Activated CD8-positive, alpha-beta memory T cell treated with anti-CD3 and anti-CD28 coated beads, Interleukin-2, amount 10 ng/mL, durations not matched to agents 7 days and 5 days (primary cell): Measurements from ENCODE around the gene ABCA2. TPM values are rescaled to one million over a fixed set of nuclear protein-coding genes. Genes with fewer than 3 reads are reported as not detected.

ENCODE experiments used
- ATAC-seq: fragments of 150-1000 bp; cut with Tn5 transposase; one replicate; pipeline ENCODE4 v1.10.0; 2021; ENCODE audit warnings: moderate library complexity
- CTCF ChIA-PET: fragments of 350-600 bp; sonication (Branson Sonifier 250); formaldehyde crosslinking; loops from one replicate; lab custom pipeline; 2021; ENCODE audit warnings: antibody characterized with exemption; lab: Charles Lee
- DNase-seq: peaks from one replicate; pipeline ENCODE4 v3.0.0-alpha.2; 2020
- H3K27ac Mint-ChIP-seq: one replicate; pipeline ENCODE4 v1.8.0; 2021; ENCODE audit warnings: mild to moderate bottlenecking, mixed read lengths
- H3K27me3 Mint-ChIP-seq: one replicate; pipeline ENCODE4 v1.8.0; 2021; ENCODE audit warnings: mixed read lengths
- H3K36me3 Mint-ChIP-seq: one replicate; pipeline ENCODE4 v1.8.0; 2021; ENCODE audit warnings: mild to moderate bottlenecking, mixed read lengths
- H3K4me1 Mint-ChIP-seq: one replicate; pipeline ENCODE4 v1.8.0; 2021; ENCODE audit warnings: mixed read lengths
- H3K4me3 Mint-ChIP-seq: one replicate; pipeline ENCODE4 v1.8.0; 2021; ENCODE audit warnings: mild to moderate bottlenecking, moderate library complexity, mixed read lengths
- H3K9me3 Mint-ChIP-seq: one replicate; pipeline ENCODE4 v1.8.0; 2022; ENCODE audit warnings: low read depth, mixed read lengths
- total RNA-seq, 2 experiments: library from RNA; stranded (reverse); gene quantifications; one replicate each; pipeline ENCODE4 v1.2.3, GENCODE V29; 2021

ABCA2 gene
- total RNA-seq, 2 experiments from 2014 or later = 30.0 to 73.6 TPM

- Mint-ChIP-seq H3K9me3 (no peaks in the 10 kb centered on the region), H3K4me3 (no peak overlapping the region), H3K36me3 (no peaks in the 10 kb centered on the region), H3K4me1 (peaks cover 18% of the 10 kb centered on the region), H3K27me3 (no peaks in the 10 kb centered on the region), H3K27ac (no peak overlapping the region)
- CTCF ChIA-PET = interaction anchor here (1.2 to 3.5 kb wide), 3 partner anchors 59 to 126 kb away, joined by 4 to 16 read pairs (median 5); no protein-coding TSS in a partner anchor
- no peak for ATAC-seq
- no peak for DNase-seq
Observed at GRCh38 chr9:136969774-136970173, 58.3 kb downstream of the ABCA2 start.

DNA sequence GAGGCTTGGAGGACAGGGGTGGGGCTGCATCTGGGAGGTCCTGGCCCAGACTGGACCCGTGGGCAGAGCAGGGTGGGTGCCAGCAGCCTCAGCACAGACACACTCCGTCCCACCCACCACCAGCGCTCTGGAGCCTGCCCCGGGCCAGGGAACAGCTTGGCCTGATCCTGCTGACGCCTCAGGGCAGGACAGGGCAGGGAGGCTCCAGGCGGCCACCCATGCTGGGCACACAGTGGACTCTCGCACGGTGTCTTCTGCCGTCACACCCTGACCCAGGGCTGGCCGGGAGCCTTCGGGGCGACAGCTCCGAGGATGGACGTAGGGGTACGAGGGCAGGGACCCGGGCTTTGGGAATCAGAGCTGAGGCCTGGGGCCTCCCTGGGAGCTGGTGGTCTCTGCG, 58.9 kb downstream of the ABCA2 start:
- Mint-ChIP-seq H3K27ac (no peak overlapping the region), H3K4me1 (peaks cover 23% of the 10 kb centered on the region), H3K4me3 (no peak overlapping the region), H3K9me3 (no peaks in the 10 kb centered on the region), H3K27me3 (no peaks in the 10 kb centered on the region), H3K36me3 (no peaks in the 10 kb centered on the region)
- CTCF ChIA-PET = interaction anchor here (1.2 to 3.5 kb wide), 4 partner anchors 9 to 125 kb away, joined by 3 to 16 read pairs (median 4); no protein-coding TSS in a partner anchor
- ATAC-seq = no peak
- DNase-seq = no peak

DNA sequence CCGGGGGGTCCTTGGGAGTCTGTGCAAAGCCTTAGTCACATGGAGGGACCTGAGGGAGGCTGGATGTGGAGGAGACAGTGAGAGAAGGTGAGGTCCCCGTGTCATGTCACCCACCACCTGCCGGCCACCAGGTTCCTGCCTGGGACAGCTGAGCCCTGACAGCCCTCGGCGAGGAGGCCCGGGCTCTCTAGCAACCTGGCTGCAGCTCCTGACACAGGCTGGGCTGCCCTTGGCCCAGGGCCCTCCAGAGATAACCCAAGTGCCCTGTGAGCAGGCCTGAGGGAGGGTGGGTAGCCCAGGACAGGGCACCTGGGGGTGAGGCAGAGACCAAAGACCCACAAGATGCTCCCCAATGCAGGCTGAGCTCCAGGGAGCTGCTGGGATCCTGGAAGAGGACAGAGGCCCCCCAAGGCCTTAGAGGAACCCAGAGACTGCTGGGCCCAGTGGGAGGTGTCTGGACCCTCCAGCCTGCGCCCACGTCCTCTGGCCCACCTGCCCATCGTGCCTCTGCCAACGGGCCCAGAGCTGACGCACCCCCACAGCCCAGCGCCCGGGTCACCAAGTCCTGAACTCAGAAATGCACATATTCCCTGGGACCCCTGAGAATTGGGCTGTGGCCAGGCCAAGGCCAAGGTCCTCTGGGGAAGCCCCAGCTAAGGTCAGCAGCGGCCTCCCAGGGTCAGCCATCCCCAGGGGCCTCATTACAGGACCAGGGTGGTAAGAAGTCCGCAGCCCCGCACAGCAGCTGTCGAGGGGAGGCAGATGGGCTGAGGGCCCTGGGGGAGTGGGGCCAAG, 59.5 kb downstream of the ABCA2 start:
- H3K27ac Mint-ChIP-seq = no peak overlapping the region
- peaks cover 23% of the 10 kb centered on the region for H3K4me1 Mint-ChIP-seq
- H3K36me3 Mint-ChIP-seq = no peaks in the 10 kb centered on the region
- H3K9me3 Mint-ChIP-seq = no peaks in the 10 kb centered on the region
- CTCF ChIA-PET = interaction anchor here (1.2 to 3.5 kb wide), 4 partner anchors 10 to 125 kb away, joined by 3 to 16 read pairs (median 4); no protein-coding TSS in a partner anchor
- no peak for DNase-seq
- no peak for ATAC-seq
- no peaks in the 10 kb centered on the region for H3K27me3 Mint-ChIP-seq
- no peak overlapping the region for H3K4me3 Mint-ChIP-seq

DNA sequence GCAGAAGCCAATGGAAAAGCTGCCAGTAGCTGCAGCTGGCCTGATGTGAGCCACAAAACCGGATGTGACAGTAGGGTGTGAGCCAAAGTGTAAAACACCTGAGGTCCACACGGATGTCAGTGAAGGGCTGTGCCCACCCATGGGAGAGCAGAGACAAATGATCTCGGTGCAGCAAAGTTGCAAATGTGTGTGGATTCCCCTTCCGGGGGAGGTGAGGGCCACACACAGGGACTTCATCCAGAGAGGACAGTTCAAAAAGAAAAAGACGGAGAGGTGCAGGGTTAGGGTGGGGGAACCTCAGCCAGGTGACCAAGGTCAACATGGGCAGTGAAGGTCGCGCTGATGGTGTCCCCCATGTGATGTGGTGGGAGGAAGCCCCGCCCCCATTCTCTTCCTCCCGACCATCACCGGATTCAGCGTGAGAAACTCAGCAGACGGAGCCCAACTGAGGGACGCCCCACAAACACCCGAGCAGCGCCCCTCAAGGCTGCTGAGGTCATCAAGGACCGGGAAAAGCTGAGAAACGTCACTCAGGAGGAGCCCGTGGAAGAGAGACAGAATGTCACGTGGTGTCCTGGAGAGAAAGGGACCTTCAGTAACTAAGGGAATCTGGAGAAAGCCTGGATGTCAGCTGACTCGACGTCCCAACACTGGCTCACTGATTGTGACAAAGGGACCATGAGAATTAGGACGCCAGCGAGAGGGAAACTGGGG, 62.1 kb downstream of the ABCA2 start:
- DNase-seq (peak; percentile 81), ATAC-seq (peak; percentile 72)
- Mint-ChIP-seq H3K4me1 (peaks cover 36% of the 10 kb centered on the region), H3K27ac (peak overlapping the region; percentile 86), H3K27me3 (no peaks in the 10 kb centered on the region), H3K4me3 (peak overlapping the region; percentile 58), H3K36me3 (no peaks in the 10 kb centered on the region), H3K9me3 (no peaks in the 10 kb centered on the region)
- CTCF ChIA-PET = interaction anchor here (1.3 to 2.6 kb wide), 5 partner anchors 10 to 123 kb away, joined by 4 to 13 read pairs (median 8); partner anchors contain the start of genes AJM1 and PAXX

- CTCF ChIA-PET = interaction anchor here (0.8 to 2.6 kb wide), 6 partner anchors 11 to 122 kb away, joined by 3 to 13 read pairs (median 6); partner anchors contain the start of genes AJM1 and PAXX
- Mint-ChIP-seq H3K36me3 (no peaks in the 10 kb centered on the region), H3K4me1 (peaks cover 43% of the 10 kb centered on the region), H3K9me3 (no peaks in the 10 kb centered on the region), H3K4me3 (no peak overlapping the region), H3K27ac (peak overlapping the region; percentile 62), H3K27me3 (no peaks in the 10 kb centered on the region)
- DNase-seq = no peak
- ATAC-seq = no peak
Observed at GRCh38 chr9:136964833-136965422, 63.1 kb downstream of the ABCA2 start.

- CTCF ChIA-PET = interaction anchor here (0.8 to 2.6 kb wide), 5 partner anchors 28 to 122 kb away, joined by 3 to 12 read pairs (median 5); partner anchors contain the start of genes AJM1 and PAXX
- Mint-ChIP-seq H3K4me3 (no peak overlapping the region), H3K27ac (no peak overlapping the region), H3K27me3 (no peaks in the 10 kb centered on the region), H3K36me3 (no peaks in the 10 kb centered on the region), H3K4me1 (peaks cover 46% of the 10 kb centered on the region), H3K9me3 (no peaks in the 10 kb centered on the region)
- DNase-seq = no peak
- ATAC-seq = no peak
Observed at GRCh38 chr9:136964171-136964689, 63.8 kb downstream of the ABCA2 start.

GRCh38 chr9:136963751-136964150, 64.3 kb downstream of the ABCA2 start:
- Mint-ChIP-seq H3K36me3 (no peaks in the 10 kb centered on the region), H3K9me3 (no peaks in the 10 kb centered on the region), H3K4me3 (no peak overlapping the region), H3K4me1 (peaks cover 46% of the 10 kb centered on the region), H3K27me3 (no peaks in the 10 kb centered on the region), H3K27ac (no peak overlapping the region)
- CTCF ChIA-PET = interaction anchor here (0.8 to 2.6 kb wide), 4 partner anchors 15 to 100 kb away, joined by 3 to 15 read pairs (median 4); no protein-coding TSS in a partner anchor
- ATAC-seq = no peak
- no peak for DNase-seq

GRCh38 chr9:136963341-136963740, 64.7 kb downstream of the ABCA2 start:
- Mint-ChIP-seq H3K36me3 (no peaks in the 10 kb centered on the region), H3K4me1 (peaks cover 46% of the 10 kb centered on the region), H3K4me3 (no peak overlapping the region), H3K27me3 (no peaks in the 10 kb centered on the region), H3K27ac (peak overlapping the region; percentile 71), H3K9me3 (no peaks in the 10 kb centered on the region)
- CTCF ChIA-PET = interaction anchor here (0.9 to 2.6 kb wide), 4 partner anchors 10 to 72 kb away, joined by 3 to 15 read pairs (median 4); no protein-coding TSS in a partner anchor
- ATAC-seq (no peak), DNase-seq (no peak)

DNA sequence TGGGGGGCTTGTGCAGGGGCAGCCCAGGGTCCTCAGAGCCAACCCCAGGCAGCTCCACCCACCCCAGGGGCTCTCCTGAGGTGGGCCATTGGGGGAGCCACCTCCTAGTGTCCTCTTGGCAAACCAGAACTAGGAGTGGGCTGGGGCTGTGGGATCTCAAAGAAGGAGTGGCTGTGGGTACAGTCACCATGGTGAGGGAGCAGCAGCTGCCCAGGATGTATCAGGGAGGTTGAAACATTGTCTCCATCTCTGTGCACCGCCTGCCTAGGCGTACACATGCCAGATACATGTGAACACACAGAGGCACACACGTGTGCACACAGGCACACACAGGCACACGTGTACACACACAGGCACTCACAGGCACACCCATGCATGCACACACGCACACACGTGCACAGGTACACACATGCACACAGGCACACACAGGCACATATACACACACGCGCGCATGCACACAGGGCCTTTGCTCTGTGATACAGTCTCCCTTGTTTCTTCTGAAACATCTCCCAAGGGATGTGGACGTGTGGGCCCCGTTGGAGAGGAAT, 65.3 kb downstream of the ABCA2 start:
- H3K9me3 Mint-ChIP-seq = no peaks in the 10 kb centered on the region
- ATAC-seq (no peak), DNase-seq (no peak)
- no peaks in the 10 kb centered on the region for H3K27me3 Mint-ChIP-seq
- no peaks in the 10 kb centered on the region for H3K36me3 Mint-ChIP-seq
- H3K4me3 Mint-ChIP-seq = no peak overlapping the region
- CTCF ChIA-PET = interaction anchor here (0.9 to 2.6 kb wide), 5 partner anchors 10 to 72 kb away, joined by 3 to 15 read pairs (median 4); no protein-coding TSS in a partner anchor
- H3K27ac Mint-ChIP-seq = peak overlapping the region; percentile 71
- peaks cover 46% of the 10 kb centered on the region for H3K4me1 Mint-ChIP-seq

DNA sequence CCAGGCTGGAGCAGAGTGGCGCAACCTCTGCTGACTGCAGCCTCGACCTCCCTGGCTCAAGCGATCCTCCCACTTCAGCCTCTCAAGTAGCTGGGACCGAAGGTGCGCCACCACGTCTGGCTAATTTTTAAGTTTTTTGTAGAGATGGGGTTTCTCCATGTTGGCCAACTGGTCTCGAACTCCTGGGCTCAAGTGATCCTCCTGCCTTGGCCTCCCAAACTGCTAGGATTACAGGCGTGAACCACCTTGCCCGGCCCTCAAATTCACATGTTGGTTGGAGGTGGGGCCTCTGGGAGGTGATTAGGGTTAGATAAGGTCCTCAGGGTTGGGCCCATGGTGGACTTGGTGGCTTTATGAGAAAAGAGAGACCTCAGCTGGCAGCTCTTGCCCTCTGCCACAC, 65.9 kb downstream of the ABCA2 start:
- Mint-ChIP-seq H3K36me3 (no peaks in the 10 kb centered on the region), H3K27ac (no peak overlapping the region), H3K4me3 (no peak overlapping the region), H3K27me3 (no peaks in the 10 kb centered on the region), H3K4me1 (peaks cover 46% of the 10 kb centered on the region), H3K9me3 (no peaks in the 10 kb centered on the region)
- CTCF ChIA-PET = interaction anchor here (0.9 to 2.6 kb wide), 5 partner anchors 9 to 73 kb away, joined by 3 to 15 read pairs (median 4); no protein-coding TSS in a partner anchor
- ATAC-seq (no peak), DNase-seq (no peak)

DNA sequence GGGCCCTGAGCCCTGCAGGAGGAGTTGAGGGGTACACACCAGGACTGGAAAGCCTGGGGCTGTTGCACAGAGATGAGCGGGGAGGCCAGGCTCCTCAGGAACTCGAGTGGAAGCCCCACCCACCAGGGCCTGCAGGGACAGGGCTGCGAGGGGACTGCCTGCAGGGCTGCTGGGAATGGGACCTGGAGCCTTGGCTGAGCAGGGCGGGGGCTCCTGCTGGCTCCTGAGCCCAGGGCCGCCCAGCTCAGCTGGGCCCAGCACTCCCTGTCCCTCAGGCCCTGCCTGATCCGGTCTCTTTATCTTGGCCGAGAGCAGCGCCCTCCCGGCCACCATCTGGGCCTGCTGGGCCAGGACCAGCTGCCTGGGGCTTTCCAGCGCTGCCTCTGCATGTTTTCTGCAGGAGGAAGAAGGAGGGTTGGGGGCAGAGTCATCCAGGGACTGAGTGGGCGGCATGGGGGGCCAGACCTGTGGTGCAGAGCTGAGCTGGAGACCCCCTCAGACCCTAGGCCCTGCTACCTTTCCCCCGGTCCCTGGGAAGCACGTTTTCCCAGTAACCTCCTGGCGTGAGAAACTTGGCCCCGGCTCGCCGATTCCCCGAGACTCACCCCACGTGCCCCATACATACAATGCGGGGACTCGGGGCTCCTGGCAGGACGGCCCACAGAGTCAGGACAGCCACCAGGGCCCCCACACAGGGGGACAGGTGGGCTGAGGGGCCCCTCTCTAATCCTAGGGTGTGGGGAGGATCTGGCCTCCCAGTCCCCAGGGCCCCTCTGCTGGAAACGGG, 66.6 kb downstream of the ABCA2 start:
- no peak overlapping the region for H3K27ac Mint-ChIP-seq
- no peak overlapping the region for H3K4me3 Mint-ChIP-seq
- no peak for DNase-seq
- ATAC-seq = no peak
- no peaks in the 10 kb centered on the region for H3K27me3 Mint-ChIP-seq
- peaks cover 2% of the 10 kb centered on the region for H3K36me3 Mint-ChIP-seq
- peaks cover 46% of the 10 kb centered on the region for H3K4me1 Mint-ChIP-seq
- H3K9me3 Mint-ChIP-seq = peaks cover 3% of the 10 kb centered on the region
- CTCF ChIA-PET = interaction anchor here (1.8 to 2.6 kb wide), 4 partner anchors 13 to 68 kb away, joined by 5 to 15 read pairs (median 11); partner anchors contain the start of gene PAXX

GRCh38 chr9:136960938-136961275, 67.1 kb downstream of the ABCA2 start:
- Mint-ChIP-seq H3K4me3 (no peak overlapping the region), H3K27me3 (no peaks in the 10 kb centered on the region), H3K27ac (no peak overlapping the region), H3K36me3 (peaks cover 2% of the 10 kb centered on the region), H3K9me3 (peaks cover 6% of the 10 kb centered on the region), H3K4me1 (peaks cover 40% of the 10 kb centered on the region)
- DNase-seq = no peak
- CTCF ChIA-PET = interaction anchor here (1.8 to 3.1 kb wide), 5 partner anchors 13 to 68 kb away, joined by 5 to 16 read pairs (median 12); partner anchors contain the start of gene PAXX
- ATAC-seq = no peak
